B cell (primary cell): ENCODE results near the gene NMB.

Experiments
- CTCF ChIP-seq: fragments of 200-600 bp; IDR thresholded peaks from one replicate; pipeline ENCODE4 v1.8.0; 2022; ENCODE audit warnings: antibody characterized with exemption, mild to moderate bottlenecking
- EZH2 ChIP-seq: IDR thresholded peaks from 2 replicates; pipeline ENCODE4 v1.6.1; 2012; ENCODE audit warnings: borderline replicate concordance, low read depth, mild to moderate bottlenecking, moderate library complexity, low read length; ENCODE audit not compliant: insufficient read depth, poor library complexity, severe bottlenecking

- no peak for TF ChIP-seq CTCF
- TF ChIP-seq EZH2 = no peak
Observed at GRCh38 chr15:84697236-84697990, 39.4 kb upstream of the NMB start.
